ENCODE results near the gene NFATC2IP. TPM values are rescaled to one million over a fixed set of nuclear protein-coding genes. Genes with fewer than 3 reads are reported as not detected.

Gene NFATC2IP
- total RNA-seq, 4 donors from 2014 or later, result 10.3 to 40.8 (median 16.6) TPM

DNA sequence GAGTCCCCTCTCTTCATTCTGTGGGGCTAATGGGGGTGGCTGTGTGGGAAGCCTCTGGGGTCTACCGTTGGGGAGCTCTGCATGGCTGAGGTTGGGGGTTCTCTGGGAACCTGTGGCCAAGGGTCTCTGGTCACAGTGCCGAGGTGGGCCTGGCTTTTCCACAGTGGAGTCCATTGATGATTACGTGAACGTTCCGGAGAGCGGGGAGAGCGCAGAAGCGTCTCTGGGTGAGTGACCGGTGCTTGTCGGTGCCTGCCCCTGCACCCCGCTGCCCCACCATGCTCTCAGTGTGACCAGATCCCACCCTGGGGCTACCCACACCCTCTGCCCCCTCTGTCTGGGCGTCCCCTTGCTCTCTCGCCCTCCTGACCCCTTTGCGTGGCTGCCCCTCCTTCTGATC, 38.6 kb downstream of the NFATC2IP start:
- no peak for TF ChIP-seq CTCF (IDR thresholded peaks at IDR 0.05)
- TF ChIP-seq POLR2A (IDR thresholded peaks at IDR 0.05), result no peak
- intact Hi-C loops (cut with DNase I; ENCODE audit: low total_unique reads), result no loop called here

GRCh38 chr16:28990375-28991040, 39.8 kb downstream of the NFATC2IP start:
- Histone ChIP-seq H3K36me3 (no peaks in the 10 kb centered on the region), H3K27ac (no peak overlapping the region), H3K4me3 (no peak overlapping the region), H3K9me3 (peaks cover 0 to 6% of the 10 kb centered on the region in 2 donors), H3K27me3 (no peaks in the 10 kb centered on the region), H3K4me1 (no peaks in the 10 kb centered on the region)
- intact Hi-C loops (cut with DNase I; ENCODE audit: low total_unique reads), result no loop called here
- DNase-seq, result no peak
- TF ChIP-seq CTCF (IDR thresholded peaks at IDR 0.05) (no peak), POLR2A (IDR thresholded peaks at IDR 0.05) (no peak)

More for the DNA sequence above, 38.6 kb downstream of the NFATC2IP start:
- H3K27ac ChIP-seq, result no peak overlapping the region
- no peak overlapping the region for H3K4me3 ChIP-seq
- DNase-seq, result no peak
- peaks cover 0 to 6% of the 10 kb centered on the region in 2 donors for H3K9me3 ChIP-seq
- H3K36me3 ChIP-seq, result no peaks in the 10 kb centered on the region
- no peaks in the 10 kb centered on the region for H3K27me3 ChIP-seq
- H3K4me1 ChIP-seq, result no peaks in the 10 kb centered on the region

DNA sequence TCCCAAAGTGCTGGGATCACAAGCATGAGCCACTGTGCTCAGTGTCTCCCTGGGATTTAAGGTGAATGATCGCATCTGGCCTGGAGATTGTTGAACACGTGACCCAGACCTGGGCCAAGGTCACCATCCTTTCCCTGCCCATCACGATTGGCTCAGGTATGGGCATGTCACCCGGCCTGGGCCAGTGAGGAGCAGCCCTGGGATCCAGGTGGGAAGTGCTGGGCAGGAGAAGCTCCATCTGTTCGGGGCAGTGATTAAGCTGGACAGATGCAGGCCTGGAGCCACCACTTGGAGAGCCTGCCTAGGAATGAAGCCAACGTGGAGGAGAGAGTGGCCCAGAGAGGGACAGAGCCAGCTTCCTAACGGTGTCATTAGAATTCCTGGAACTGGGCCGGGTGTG, 41.0 kb downstream of the NFATC2IP start:
- DNase-seq, result no peak
- Histone ChIP-seq H3K4me3 (no peak overlapping the region), H3K36me3 (no peaks in the 10 kb centered on the region), H3K27me3 (no peaks in the 10 kb centered on the region), H3K9me3 (peaks cover 0 to 5% of the 10 kb centered on the region in 2 donors), H3K4me1 (no peaks in the 10 kb centered on the region), H3K27ac (no peak overlapping the region)
- intact Hi-C loops (cut with DNase I; ENCODE audit: low total_unique reads), result no loop called here
- TF ChIP-seq CTCF (IDR thresholded peaks at IDR 0.05) (no peak), POLR2A (IDR thresholded peaks at IDR 0.05) (no peak)

- Histone ChIP-seq H3K27me3 (no peaks in the 10 kb centered on the region), H3K4me1 (no peaks in the 10 kb centered on the region), H3K9me3 (no peaks in the 10 kb centered on the region), H3K36me3 (no peaks in the 10 kb centered on the region), H3K27ac (no peak overlapping the region), H3K4me3 (no peak overlapping the region)
- DNase-seq, result no peak
- no peak for TF ChIP-seq CTCF (IDR thresholded peaks at IDR 0.05)
- no peak for TF ChIP-seq POLR2A (IDR thresholded peaks at IDR 0.05)
- intact Hi-C loops (cut with DNase I; ENCODE audit: low total_unique reads), result no loop called here
Measured at GRCh38 chr16:28992496-28992895, 41.8 kb downstream of the NFATC2IP start.

- no peak overlapping the region for H3K27ac ChIP-seq
- H3K27me3 ChIP-seq, result no peaks in the 10 kb centered on the region
- no peaks in the 10 kb centered on the region for H3K36me3 ChIP-seq
- H3K4me3 ChIP-seq, result no peak overlapping the region
- no peaks in the 10 kb centered on the region for H3K4me1 ChIP-seq
- H3K9me3 ChIP-seq, result no peaks in the 10 kb centered on the region
- DNase-seq, result no peak
- intact Hi-C loops (cut with DNase I; ENCODE audit: low total_unique reads), result no loop called here
- TF ChIP-seq CTCF (IDR thresholded peaks at IDR 0.05), result no peak
- TF ChIP-seq POLR2A (IDR thresholded peaks at IDR 0.05), result no peak
Measured at GRCh38 chr16:28998837-28999236, 48.1 kb downstream of the NFATC2IP start.

All from uterus (tissue), 4 donors.